Hindlimb muscle (tissue), 1 donor: ENCODE results near the gene LRRC8B. TPM values are rescaled to one million over a fixed set of nuclear protein-coding genes. Genes with fewer than 3 reads are reported as not detected.
A peak's percentile ranks its signal among the peaks of the same experiment; 100 is the strongest.
"Not testable (repeated sequence)": the region's sequence is repeated elsewhere in the genome, so short reads cannot be mapped to it uniquely, and the experiment has no call there.

Experiments
- DNase-seq: peaks from one replicate; pipeline ENCODE4 v3.0.0-alpha.2; 2013
- polyA plus RNA-seq: library from polyadenylated mRNA; unstranded; fragments of 120-200 nt; gene quantifications from one replicate; pipeline ENCODE4 v1.2.1, GENCODE V29; 2013; ENCODE audit not compliant: insufficient read length

Gene LRRC8B
- polyA plus RNA-seq, 1 donor = 3.0 TPM

DNA sequence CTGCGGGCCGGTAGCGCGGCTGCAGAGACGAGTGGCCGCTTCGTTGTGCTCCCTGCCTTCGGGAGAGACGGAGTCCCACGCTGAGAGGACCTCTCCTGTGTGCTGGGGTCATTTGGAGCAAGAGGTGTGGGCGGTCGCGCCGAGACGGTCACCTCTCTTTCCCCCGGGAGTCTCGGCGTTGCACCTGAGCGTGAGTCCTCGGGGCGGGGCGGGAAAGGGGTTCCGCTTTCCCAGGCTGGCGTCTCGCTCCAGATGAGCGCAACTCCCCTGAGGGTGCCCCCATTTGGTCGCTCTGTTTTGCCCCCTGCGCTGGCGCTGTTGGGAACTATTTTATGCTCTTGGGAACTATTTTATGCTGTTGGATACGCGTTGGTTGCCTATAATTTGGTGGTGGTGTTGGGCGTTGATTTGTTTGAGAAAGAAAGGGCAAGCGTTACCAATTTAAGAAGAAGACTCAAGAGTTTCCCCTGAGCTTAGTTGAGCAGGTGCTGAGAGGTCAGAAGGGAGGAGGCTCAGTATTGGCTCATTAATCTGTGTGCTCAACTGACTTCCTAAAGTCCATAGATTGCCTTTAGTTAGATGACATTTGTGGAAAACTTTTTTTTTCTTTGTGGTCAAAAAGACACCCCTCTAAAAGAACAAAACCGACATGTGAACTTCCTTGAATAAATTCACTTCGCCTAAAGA lies 683 bp downstream of the LRRC8B start:
- DNase-seq = peak; percentile 11

DNA sequence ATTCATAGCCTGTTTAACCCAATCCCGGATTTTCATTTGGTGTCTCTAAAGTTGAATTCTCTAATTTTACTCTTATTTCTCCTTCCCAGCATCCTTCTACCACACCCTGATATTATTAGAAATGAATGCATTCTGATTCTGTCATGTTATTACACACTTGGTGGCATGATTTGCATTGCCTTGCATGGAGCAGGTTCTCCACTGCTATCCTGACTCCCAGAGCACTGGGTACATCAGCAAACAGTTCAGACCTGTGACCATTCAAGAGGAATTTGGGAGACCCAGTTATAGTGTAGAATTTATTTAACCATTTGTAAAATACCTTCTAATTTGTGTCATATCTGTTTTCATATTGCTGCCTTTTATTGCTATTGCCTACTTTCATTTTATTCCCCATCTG lies 2.6 kb downstream of the LRRC8B start:
- no peak for DNase-seq

DNA sequence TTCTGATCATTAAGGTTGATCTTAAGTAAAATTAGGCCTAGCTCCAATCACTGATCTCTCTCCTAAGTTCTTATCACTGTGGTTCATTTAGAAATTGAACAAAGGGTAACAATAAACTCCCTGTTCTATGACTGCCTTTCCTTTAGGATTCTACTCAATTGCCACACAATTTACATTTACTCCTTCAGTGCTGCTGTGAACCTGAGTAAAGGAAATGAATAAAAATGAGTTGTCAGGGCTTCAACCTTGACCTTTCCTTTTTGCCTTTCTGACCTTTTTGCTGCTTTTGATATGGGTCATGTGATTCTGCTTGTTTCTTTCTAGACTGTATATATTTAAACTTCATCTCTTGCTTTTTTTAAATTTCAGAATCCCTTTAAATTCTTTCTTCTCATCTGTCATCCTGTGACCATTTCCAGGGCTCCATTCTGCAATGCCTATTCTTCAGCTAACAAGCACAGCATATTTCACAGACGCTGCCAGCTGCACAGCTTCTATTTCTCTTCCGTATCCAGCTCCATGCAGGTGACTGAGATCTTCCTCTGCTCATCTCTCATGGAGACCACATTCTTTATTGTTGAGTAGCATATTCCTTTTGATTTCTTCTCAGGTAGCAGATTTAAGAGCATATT lies 3.2 kb downstream of the LRRC8B start:
- no peak for DNase-seq

DNA sequence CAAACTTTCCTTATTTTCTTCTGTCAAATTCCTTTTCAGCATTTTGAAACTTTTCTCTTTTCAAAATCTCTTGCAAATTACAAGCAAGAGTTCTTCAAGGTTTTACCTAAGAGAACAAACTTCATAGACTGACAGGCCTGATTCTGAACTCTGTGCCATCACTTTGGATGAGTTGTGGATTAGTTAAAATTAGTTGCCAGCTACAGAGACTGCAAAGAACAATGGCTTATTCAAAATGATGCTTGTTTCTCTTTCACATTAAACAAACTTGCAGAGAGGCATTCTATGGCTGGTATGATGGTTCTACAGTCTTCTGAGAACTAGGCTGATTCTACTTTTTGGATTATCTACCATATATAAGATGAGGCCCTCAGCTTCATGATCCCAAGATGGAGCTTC lies 3.8 kb downstream of the LRRC8B start:
- no peak for DNase-seq

DNA sequence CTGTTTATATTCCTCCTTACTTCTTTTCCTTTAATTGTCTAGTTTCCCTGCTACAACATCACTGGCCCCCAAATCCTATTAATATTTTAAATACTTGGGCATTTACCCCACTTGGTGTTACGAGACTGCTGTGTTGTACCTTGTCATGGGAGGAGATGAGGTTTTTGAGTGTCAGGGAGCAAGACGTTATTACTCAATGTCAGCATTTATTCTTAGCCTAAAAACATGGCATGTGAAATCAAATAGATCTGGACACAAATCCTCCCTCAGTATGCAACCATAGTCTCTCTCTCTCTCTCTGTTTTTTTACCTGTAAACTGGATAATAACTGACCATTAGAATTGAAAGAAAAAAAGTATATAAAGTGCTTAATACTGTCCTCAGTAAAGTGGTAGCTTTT lies 4.6 kb downstream of the LRRC8B start:
- DNase-seq = no peak

DNA sequence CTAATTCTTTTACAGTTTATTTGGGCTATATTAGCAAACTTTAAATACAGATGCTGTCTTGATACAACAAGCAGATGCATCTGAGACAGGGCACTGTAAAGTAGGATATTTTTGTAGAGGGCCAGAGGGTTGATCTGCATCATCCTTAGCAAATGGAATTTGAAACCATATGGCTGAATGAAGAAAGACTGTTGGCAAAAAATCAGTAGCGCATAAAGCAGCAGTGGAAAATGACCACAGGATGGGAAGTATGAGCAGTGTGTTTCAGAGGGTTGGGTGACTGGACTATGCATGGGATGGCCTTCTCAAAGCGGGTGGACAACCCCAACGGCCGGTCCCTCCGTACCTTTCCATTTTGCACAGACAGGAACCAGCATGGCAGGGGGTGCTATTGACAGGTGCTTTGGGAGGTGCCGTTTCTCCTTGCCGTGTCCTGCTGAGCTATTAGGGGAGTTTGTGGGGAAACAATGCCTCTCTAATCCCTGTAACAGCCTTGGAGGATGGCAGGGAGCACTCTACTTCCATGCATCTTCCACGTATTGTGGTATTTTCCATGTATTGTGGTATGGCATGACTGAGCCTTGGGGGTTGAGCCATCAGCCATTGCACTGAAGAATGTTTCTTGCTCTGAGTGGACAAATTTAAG lies 5.9 kb downstream of the LRRC8B start:
- DNase-seq = no peak

DNA sequence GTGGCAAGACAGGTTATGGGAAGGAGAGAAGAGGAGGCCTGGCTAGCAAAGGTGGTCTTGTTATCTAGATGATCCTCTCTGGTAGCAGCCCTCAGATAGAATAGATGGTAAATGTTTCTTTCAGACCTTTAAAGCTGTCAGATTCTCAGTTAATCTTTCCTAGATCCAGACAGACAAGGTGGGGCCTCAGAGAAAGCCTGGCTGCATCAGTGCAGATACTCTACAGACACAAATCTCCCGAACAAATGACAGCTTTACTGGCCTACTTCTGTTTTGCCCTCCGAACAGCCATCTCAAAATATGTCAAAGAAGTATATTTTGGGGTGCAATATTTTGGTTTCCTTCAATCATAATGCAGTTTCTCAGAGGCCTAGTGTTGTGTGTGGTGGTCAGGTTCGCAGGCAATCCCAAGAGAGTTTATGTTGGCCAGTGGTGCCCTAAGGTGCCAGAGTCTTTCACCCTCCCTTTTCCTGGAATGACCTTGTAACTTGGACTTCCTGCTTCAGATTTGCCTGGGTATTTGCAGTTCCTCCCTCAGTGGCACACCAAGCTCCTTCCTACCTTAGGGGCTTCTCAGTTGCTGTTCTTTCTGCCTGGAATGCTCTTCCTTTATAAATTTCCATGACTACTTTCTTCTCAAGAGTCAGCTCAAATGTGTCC lies 7.0 kb downstream of the LRRC8B start:
- DNase-seq = no peak

DNA sequence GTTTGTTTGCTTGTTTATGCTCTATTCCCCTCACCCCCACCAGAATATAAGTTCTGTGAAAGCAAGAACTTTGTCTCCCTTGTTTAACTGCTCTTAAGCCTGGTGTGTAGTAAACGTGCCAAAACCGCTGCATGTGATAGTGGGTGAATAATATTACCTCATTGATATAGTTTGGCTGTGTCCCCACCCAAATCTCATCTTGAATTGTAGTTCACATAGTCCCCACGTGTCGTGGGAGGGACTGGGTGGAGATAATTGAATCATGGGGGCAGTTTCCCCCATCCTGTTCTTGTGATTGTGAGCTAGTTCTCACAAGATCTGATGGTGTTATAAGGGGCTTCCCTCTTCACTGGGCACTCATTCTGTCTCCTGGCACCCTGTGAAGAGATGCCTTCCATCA lies 7.6 kb downstream of the LRRC8B start:
- no peak for DNase-seq

DNA sequence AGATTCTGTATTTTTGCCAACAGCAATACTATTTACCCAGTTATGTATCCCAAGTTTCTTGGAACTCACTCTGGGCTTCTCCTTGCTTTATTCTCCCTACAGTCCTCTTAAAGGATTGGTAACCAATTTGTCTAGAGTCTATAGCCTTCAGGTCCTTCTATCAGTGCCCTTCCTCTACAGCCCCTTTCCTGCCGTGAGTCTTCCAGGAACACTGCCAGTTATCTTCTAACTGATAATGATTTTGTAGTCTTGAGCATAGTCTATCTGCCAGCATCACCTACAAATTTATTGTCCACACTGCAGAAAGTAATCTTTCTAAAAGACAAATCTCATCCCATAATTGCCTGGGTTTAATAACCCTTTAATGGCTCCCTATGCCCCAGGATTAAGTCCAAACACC lies 8.2 kb downstream of the LRRC8B start:
- DNase-seq = no peak

DNA sequence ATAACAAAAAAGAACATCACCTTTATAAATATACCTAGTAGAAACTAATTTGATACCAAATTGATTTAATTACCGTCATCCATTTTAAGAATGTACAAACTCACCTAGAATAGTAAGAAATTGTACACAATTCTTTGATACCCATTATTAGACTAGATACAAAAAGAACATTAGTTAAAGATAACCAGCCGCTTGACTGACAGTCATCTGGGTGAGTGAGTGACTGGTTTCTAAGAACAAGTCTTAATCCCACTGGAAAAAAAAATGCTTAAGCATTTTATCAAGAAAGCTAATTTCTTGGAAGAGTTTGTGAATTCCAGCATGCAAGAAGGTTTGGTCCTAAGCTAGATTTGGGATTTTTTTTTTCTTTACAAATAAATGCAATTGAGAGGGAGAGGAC lies 10.9 kb downstream of the LRRC8B start:
- no peak for DNase-seq

DNA sequence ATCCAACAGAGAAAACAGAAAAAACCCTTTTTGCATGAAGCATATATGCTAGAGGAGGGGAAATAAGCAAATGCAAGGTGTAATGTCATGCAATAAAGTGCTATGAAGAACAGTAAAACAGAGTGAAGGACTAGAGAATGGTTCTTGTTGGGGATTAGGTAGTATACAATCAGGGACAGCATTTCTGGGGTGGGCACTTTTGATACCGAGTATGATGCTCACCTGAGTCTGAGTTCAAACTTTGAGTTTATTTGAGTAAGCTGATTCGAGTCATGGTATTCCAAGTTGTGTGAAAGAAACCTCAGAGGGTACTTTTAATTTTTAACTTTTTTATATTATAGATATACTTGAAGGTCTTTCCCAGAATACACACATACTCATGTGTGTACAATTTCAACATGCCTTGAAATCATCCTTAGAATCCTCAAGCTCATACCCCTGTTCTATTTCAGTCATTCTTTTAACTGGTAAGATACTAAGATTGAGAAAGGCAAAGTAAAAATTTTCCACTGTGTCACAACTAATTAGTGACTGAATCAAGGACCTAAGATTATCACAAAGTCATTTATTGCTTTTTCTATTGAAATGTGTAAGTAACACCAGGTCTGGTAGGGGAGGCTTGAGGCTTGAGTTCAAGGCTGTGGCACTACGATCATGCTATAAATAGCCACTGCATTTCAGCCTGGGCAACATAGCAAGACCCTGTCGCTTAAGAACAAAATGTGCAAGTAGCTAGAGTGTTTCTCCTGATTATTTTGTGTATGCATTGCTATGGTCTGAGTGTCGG lies 12.1 kb downstream of the LRRC8B start:
- no peak for DNase-seq

DNA sequence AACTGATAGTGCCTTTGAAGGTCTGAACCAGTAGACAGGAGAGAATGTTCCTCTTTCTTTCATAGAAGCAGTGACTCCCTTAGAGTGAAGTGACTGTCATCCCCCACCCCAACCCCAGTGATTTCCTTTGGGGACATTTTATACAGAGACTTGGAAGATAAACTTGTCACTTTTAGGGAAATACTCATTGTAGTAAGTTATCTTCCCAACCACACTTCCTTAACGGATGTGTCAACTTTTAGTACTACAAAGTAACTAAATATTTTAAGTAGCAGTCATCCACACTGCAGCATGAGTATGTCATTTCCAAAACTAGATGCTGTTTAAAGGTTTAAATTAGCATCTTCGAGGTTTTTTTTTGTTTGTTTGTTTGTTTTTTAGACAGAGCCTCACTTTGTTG lies 13.7 kb downstream of the LRRC8B start:
- no peak for DNase-seq

DNA sequence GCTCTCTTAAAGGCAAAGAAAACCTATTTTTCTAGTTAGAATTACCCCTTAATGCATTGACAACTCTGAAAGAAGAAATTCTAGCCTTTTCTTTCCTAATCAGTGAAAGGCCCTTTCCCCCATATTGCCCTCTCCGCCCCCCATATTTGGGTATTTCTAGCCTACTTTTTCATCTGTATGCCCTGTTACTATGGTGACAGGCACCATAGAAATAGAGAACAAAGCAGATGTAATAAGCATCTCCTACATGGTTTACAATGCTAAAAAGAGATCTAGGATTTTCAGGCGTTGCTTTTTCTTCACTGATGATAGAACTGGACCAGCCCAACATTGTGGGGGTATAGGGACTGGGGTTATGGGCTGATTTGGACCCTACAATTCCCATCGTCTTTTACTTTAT lies 14.5 kb downstream of the LRRC8B start:
- DNase-seq = no peak

DNA sequence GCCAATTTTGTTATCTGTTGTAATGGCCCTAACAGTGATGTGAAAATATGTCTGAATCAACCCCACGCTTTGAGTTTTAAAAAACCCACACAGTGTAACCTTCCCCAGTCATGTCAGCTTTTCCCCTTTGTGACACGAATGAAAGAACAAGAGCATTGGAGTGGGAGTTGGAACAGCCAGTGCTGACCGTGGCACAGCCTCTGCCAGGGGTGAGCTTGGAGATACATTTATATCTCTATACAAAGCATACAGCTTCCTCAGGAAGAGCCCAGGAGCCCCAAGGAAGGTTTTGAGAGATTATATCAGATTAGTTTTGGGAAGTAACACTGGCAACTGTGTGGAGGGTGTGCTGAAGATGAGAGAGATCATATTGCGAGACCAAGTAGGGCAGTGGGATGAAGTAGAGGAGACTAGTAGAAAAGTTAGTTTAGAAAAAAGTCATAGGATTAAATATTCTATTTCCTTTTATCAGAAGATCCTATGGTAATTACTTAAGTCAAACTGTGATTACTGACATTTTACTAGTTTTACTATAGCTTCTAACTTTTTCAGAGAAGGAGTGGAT lies 15.9 kb downstream of the LRRC8B start:
- DNase-seq = no peak

DNA sequence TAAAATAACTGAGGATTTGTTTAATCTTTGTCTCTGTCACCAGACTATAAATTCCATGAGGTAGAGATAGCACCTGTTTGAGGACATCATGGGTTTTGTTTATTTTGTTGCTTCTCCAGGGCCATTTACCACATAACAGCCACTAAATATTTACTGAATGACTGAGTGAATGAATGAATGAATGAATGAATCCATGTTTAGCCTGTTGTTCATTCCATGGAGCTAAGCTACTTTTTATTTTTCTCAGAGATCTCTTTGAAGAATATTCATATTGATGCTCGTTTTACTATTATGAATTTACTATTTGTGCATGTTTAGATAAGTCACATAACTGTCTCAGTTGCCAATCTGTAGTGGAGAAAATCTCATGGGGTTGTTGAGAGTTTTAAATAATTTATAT lies 17.7 kb downstream of the LRRC8B start:
- no peak for DNase-seq

DNA sequence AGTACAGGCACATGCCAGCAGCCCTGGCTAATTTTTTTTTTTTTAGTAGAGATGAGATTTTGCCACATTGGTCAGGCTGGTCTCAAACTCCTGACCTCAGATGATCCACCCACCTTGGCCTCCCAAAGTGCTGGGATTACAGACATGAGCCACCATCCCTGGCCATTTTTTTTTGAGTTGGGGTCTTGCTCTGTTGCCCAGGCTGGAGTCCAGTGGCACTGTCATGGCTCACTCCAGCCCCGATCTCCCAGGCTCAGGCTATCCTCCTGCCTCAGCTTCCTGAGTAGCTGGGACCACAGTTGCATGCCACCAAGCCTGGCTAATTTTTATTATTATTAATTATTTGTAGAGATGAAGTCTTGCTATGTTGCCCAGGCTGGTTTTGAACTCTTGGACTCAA lies 19.0 kb downstream of the LRRC8B start:
- not testable (repeated sequence) for DNase-seq

DNA sequence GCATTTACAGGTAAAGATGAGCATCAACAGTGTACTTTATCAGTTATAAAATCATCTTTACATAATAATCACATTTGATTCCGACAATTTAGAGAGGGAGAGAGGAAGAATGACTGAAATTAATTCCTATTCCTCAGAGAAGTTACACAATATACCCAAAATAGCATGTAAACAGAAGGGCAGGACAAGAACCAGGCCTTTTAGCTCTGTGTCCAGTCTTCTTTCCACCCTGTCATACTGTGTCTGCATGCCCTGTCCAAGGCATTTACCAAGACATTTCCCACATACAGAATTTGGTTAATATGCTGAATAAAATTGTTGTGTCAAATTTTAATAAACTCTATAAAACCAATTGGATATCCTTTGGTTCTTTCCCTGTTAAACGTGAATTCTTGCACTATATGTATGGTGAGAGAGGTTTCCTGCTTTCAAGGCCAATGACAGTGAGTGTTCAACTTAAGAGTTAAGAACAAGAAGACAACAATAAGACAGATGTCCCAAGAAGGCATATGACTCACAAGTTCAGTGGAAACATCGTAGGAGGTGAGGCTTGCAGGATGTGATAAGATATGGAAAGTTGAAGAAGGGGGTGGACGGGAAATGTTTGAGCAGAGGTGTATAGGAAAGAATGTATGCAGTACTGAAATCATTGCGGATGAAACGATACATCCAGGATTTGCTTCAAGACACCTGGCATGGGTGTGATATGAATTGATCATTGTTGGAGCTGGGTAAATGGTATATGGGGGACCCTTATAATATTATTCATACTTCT lies 20.8 kb downstream of the LRRC8B start:
- DNase-seq = no peak

DNA sequence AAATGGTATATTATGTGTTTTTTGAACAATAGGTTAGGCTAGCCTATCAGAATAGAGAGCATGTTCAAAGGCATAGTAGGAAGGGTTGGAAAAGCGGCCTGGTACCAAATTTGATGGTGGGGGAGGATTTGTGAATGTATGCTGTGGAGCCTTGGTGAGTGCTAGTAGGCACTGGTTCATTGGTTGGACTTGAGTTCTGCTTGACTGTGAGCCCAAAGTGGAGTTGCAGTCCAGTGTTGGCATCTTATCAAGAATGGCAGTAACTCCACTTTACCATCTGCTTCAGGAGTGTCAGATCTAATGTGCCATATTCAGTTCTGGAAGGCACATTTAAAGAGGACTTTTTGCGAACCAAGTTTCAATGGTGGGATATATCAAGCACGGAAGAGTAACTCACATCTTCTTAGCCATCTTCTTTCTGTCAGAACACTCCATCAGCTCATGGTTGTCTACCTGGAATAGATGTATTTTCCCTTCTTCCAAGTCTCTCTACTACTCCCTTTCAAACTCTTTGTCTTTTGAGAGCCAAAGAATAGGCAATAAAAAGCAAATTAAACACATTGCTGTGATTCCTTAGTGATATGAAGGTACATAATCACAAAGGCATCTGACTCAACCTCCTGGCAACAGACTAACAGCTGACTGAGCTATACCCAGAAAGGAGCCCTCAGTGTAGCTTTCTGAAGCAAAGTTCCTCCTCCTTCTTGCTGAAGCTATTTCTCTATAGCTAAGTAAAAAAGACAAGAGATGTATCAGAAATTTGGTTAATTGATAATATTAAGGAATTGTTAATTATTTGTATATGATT lies 21.7 kb downstream of the LRRC8B start:
- no peak for DNase-seq

DNA sequence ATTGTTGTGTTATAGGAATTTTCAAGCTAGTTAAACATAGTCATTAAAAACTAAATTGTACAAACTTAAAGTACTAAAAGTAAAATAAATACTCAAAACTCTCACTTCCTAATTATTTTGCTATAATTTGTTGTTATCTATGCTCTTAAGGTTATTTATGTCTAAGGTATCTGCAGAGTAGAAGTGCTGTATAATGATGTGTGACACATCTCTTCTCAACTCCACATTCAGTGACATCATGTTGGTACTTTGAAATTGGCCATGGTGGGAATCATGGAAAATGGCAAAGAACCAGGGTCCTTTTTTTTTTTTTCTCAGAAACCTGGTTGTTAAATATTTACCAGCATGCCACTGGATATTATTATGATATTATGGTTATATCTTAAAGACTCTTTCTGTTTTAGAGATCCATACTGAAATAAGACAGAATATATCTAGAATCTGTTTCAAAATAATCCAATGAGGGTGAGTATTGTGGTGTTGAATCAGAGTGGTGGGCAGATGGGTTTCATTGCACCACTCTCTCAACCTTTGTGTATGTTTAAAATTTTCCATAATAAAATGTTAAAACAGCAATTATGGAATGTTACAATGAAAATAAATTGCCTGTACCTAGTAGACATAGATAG lies 22.4 kb downstream of the LRRC8B start:
- no peak for DNase-seq

DNA sequence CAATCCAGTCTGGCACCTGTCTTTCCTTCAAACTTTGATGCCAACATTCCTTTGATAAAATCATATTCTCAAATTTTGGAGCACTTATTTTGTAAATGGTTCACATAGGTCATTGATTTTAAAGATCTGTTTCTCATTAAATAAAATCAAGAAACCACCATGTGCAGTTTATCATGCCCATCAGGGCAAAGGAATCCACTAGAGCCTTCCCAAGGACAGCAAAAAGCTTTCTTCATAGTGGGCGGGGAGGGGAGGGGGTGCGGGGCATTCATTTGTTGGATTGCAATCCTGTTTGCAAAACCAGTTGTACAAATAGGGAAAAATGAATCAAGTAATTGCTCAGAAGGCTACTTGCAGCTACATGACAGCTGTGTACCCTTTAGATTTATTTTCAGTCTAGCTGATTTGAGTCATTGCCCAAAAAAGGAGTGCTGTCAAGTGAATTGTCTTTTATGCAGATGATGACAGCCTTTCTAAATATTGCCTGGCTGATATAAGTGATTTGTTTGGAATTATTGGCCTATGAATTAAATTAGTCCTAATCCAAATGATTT lies 23.0 kb downstream of the LRRC8B start:
- no peak for DNase-seq
